Measurements from ENCODE around the gene NCAM2.

NCAM2 gene

GRCh38 chr21:21268885-21269284 lies 270.7 kb downstream of the NCAM2 start:
- ChIA-PET POLR2A (no interaction called here), CTCF (no interaction called here)
- H3K9me3 ChIP-seq (ENCODE audit: control insufficient read depth, insufficient read depth, low read depth, low read length), result no peaks in the 10 kb centered on the region
- H3K27ac ChIP-seq (ENCODE audit: extremely low read depth, low read depth, low read length), result no peak overlapping the region
- H3K36me3 ChIP-seq (ENCODE audit: control insufficient read depth in 2 of 2, insufficient read depth in 1 of 2, low read length in 2 of 2), result no peaks in the 10 kb centered on the region
- H3K4me1 ChIP-seq (ENCODE audit: control insufficient read depth, insufficient read depth, low read length), result no peaks in the 10 kb centered on the region
- H3K4me3 ChIP-seq (ENCODE audit: low read depth, low read length), result no peak overlapping the region
- TF ChIP-seq ZSCAN16 (tag by site-specific recombination; IDR thresholded peaks at IDR 0.05) (no peak), ZNF580 (tag by site-specific recombination; IDR thresholded peaks at IDR 0.05) (no peak), ZNF488 (tag by site-specific recombination; IDR thresholded peaks at IDR 0.05) (no peak), KLF17 (tag by site-specific recombination; IDR thresholded peaks at IDR 0.05) (no peak), ZNF510 (tag by site-specific recombination; IDR thresholded peaks at IDR 0.05; ENCODE audit: insufficient replicate concordance) (no peak), ZSCAN4 (tag by site-specific recombination; IDR thresholded peaks at IDR 0.05) (no peak), ZNF518A (tag by site-specific recombination; conservative IDR thresholded peaks at IDR 0.05; ENCODE audit: low read depth) (no peak), ZNF513 (tag by site-specific recombination; IDR thresholded peaks at IDR 0.05) (no peak), PRDM10 (tag by site-specific recombination; IDR thresholded peaks at IDR 0.05) (no peak), ZNF157 (tag by site-specific recombination; IDR thresholded peaks at IDR 0.05) (no peak), ZNF16 (tag by site-specific recombination; IDR thresholded peaks at IDR 0.05; ENCODE audit: low read depth) (no peak), ZNF394 (tag by site-specific recombination; IDR thresholded peaks at IDR 0.05; ENCODE audit: borderline replicate concordance) (no peak), MZF1 (tag by site-specific recombination; IDR thresholded peaks at IDR 0.05; ENCODE audit: borderline replicate concordance) (no peak), ZFHX2 (tag by site-specific recombination; conservative IDR thresholded peaks at IDR 0.05) (no peak), ZNF155 (tag by site-specific recombination; IDR thresholded peaks at IDR 0.05) (no peak), ZNF18 (tag by site-specific recombination; IDR thresholded peaks at IDR 0.05) (no peak), PRDM6 (tag by site-specific recombination; IDR thresholded peaks at IDR 0.05) (no peak)
